Epithelial cell of proximal tubule (primary cell): ENCODE measurements around the gene DTNA. TPM values are rescaled to one million over a fixed set of nuclear protein-coding genes. Genes with fewer than 3 reads are reported as not detected.

Experiments
- DNase-seq: peaks from one replicate; pipeline ENCODE4 v3.0.0-alpha.2; 2011; ENCODE audit warnings: low read depth
- H3K4me3 ChIP-seq: 2 replicates; pipeline ENCODE4 v1.5.1; 2011; ENCODE audit warnings: low read depth, mild to moderate bottlenecking, low read length
- total RNA-seq: library from RNA; depleted of rRNA; stranded (reverse); fragments of >200 nt; gene quantifications from 2 replicates; pipeline ENCODE4 v1.2.3, GENCODE V29; 2015
- TF ChIP-seq, protein P1 (sequence below): conservative IDR thresholded peaks from 2 replicates; pipeline ENCODE4 v1.5.1; 2012; ENCODE audit warnings: low read depth, mild to moderate bottlenecking, low read length

DTNA gene
- total RNA-seq, 1 donor from 2014 or later: 15.2 TPM

DNA sequence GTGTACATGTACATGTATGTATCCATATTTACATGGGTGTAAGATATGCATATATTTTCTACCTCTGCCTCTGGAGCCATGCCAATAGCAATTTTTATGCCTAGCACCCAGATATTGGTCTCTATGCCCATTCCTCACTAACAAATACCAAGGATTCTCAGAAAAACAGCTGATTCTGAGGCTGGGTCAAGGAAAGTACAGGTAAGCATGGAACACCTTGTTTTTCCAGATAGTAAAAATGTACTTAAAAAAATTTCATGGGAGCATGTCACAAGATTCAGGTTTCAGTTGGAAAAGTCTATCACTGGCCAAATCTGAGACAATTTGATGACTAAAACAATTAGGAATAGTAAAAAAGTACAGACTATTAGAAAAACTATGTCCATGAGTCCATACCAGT lies 216.6 kb downstream of the DTNA start:
- no peak for DNase-seq
- TF ChIP-seq, protein P1, sequence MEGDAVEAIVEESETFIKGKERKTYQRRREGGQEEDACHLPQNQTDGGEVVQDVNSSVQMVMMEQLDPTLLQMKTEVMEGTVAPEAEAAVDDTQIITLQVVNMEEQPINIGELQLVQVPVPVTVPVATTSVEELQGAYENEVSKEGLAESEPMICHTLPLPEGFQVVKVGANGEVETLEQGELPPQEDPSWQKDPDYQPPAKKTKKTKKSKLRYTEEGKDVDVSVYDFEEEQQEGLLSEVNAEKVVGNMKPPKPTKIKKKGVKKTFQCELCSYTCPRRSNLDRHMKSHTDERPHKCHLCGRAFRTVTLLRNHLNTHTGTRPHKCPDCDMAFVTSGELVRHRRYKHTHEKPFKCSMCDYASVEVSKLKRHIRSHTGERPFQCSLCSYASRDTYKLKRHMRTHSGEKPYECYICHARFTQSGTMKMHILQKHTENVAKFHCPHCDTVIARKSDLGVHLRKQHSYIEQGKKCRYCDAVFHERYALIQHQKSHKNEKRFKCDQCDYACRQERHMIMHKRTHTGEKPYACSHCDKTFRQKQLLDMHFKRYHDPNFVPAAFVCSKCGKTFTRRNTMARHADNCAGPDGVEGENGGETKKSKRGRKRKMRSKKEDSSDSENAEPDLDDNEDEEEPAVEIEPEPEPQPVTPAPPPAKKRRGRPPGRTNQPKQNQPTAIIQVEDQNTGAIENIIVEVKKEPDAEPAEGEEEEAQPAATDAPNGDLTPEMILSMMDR: no peak
- H3K4me3 ChIP-seq: no peak overlapping the region

DNA sequence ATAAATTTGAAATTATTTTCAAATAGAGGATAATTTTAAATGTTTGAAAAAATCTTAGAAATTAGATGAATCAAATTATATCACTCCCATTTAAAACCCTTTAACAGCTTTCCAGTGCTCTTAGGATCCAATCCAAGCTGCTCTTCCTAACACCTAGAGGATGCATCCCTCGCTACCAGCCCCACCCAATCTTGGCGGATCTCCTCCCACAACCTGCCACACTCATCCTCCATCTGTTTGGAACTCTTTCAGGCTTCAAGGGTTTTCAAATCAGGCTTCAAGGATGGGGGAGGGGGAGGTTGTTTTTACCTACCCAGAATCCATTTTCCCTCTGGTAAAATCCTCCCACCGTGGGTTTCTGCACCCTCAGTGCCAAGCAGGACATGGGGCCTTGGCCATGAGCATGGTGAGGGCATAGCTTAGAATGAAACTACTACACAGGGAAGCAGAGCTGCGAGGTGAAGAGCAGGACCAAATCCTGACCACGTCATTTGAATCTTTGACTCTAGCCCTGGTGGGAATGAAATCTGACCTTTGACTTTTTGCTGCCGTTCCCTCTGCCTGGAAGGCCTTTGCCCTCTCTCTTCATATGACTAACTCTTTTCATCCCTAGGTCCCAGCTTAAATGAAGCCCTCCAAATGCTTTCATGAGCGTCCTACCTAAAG lies 218.1 kb downstream of the DTNA start:
- TF ChIP-seq, protein P1: no peak
- no peak overlapping the region for H3K4me3 ChIP-seq
- DNase-seq: no peak

DNA sequence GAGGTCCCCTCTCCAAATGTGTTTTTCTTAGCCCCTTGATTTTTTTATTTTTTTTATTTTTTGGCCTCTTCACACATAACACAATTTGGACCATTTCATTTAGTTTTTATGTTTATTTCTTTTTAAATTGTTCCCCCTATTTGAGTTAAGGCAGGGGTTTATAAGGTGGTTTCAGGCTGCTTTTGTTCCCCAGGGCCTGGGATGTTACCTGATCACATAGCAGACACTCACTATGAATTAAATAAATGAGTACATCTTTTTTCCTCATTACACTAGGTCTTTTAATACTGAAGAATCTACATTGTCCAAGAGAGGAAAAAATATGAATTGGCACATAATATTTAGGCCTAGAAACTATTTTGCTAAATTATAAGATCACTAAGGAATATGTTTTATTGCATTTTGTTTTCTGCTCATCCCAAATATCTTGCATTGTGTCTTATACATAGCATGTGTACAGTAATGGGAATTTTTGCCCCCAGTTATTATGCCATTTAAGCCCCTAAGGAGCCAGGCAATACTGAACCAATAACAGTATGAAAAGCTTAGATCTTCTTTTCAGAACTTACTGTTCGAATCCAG lies 218.7 kb downstream of the DTNA start:
- DNase-seq: no peak
- TF ChIP-seq, protein P1: no peak
- no peak overlapping the region for H3K4me3 ChIP-seq

DNA sequence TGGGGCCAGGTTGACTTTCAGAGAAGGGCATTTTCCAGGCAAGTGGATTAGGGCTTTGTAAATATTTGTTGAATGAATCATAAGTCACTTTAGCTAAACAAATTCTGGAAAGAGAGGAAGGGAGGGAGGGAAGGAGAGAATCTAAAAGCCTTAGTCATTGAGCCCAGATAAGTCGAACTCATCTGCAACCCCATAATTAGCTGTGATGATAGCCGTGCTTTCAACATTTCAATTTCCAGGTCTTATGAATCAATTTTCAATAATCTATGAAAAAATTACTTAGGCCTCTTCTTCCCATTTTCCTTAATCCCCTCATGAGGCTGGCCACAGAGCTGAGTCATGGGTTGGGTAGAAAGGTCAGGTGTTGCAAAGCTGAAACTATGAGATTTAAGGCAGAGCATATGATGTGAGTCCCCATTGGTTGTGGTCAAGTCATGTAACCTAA lies 219.3 kb downstream of the DTNA start:
- TF ChIP-seq, protein P1: no peak
- DNase-seq: peak; percentile 47
- H3K4me3 ChIP-seq: no peak overlapping the region

DNA sequence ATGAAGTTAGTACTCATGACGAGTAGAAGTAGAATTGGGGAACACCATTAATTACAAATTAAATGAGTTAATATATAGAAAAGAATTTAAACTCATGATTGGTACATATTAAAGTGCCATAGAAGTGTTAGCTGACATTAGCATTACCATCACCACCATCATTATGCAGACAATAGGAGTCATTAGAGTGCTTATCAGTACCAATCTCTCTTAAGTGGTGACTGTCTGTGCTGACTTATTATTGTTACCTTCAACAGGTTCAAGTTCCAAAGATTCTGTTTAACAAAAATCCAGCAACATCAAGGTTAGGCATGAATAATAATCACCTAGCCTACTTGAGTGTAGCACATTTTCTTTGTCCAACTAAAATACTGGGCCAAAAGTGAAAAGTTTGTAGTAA lies 222.3 kb downstream of the DTNA start:
- TF ChIP-seq, protein P1: no peak
- no peak overlapping the region for H3K4me3 ChIP-seq
- no peak for DNase-seq

DNA sequence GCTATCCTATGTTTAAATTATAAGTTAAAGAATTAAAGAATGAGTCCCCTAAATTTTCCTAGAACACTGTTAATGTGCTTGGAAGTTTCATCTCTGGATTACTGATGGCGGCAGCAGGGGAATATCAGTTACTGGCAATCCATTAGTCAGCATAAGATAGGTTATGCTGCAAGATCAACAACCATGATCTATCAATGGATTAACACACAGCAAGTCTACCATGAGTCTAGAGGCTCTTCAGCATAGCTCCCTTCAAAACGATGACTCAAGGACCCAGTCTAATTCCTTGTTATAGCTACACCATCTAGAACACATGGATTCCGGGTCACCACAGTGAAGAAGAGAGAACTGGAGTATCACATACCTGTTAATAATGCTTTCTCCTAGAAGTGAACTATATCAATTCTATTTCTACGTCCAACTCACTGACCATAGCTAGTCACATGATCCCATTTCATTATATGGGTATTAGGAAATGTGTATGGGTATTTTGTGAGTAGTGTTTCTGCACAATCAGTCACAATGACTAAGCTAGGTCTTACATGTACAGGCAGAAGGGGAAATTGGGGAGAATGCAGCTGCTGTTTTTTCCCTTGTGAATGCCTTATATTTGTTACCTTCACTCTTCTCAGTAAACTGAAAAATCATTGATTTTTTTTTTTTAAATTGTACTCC lies 222.8 kb downstream of the DTNA start:
- no peak overlapping the region for H3K4me3 ChIP-seq
- no peak for DNase-seq
- TF ChIP-seq, protein P1: no peak
